GM19468 (cell line): ENCODE data around the gene TRIM39.
"Not testable (repeated sequence)": the region's sequence is repeated elsewhere in the genome, so short reads cannot be mapped to it uniquely, and the experiment has no call there.

Source experiments
- ATAC-seq: cut with Tn5 transposase; IDR thresholded peaks from one replicate; pipeline ENCODE4 v1.9.1; 2021; ENCODE audit warnings: mild to moderate bottlenecking, moderate library complexity, moderate number of reproducible peaks; ENCODE audit not compliant: unreplicated experiment; ENCODE audit errors: extremely low read depth

The TRIM39 gene

GRCh38 chr6:30357678-30358540 is 31.2 kb downstream of the TRIM39 start:
- ATAC-seq = no peak

- ATAC-seq = no peak
These were observed 32.5 kb downstream of the TRIM39 start for GRCh38 chr6:30359276-30359675.

- no peak for ATAC-seq
These were observed 33.4 kb downstream of the TRIM39 start for GRCh38 chr6:30360139-30360538.

GRCh38 chr6:30361661-30362060 is 34.9 kb downstream of the TRIM39 start:
- no peak for ATAC-seq

- ATAC-seq = no peak
These were observed 36.7 kb downstream of the TRIM39 start for GRCh38 chr6:30363459-30363858.

GRCh38 chr6:30364591-30364990 is 37.9 kb downstream of the TRIM39 start:
- no peak for ATAC-seq

GRCh38 chr6:30369280-30369679 is 42.6 kb downstream of the TRIM39 start:
- ATAC-seq = not testable (repeated sequence)

- ATAC-seq = no peak
These were observed 51.7 kb downstream of the TRIM39 start for GRCh38 chr6:30378290-30378937.

- ATAC-seq = no peak
These were observed 53.7 kb downstream of the TRIM39 start for GRCh38 chr6:30380464-30380863.

GRCh38 chr6:30386166-30386565 is 59.4 kb downstream of the TRIM39 start:
- ATAC-seq = no peak

- no peak for ATAC-seq
These were observed 64.5 kb downstream of the TRIM39 start for GRCh38 chr6:30391240-30391639.
